H9 (cell line): ENCODE measurements around the gene TRIM17. TPM values are rescaled to one million over a fixed set of nuclear protein-coding genes. Genes with fewer than 3 reads are reported as not detected.

Experiments used
- DNase-seq: peaks from one replicate; pipeline ENCODE4 v3.0.0-alpha.2; 2017
- H2AFZ ChIP-seq: one replicate; pipeline ENCODE4 v1.6.1; 2013; ENCODE audit warnings: mild to moderate bottlenecking, low read length, control low read depth, moderate library complexity
- H2AK5ac ChIP-seq: 2 replicates; pipeline ENCODE4 v1.6.1; 2013; ENCODE audit warnings: low read length, control low read depth, mixed read lengths; ENCODE audit not compliant: insufficient read length
- H2BK120ac ChIP-seq: one replicate; pipeline ENCODE4 v1.6.1; 2013; ENCODE audit warnings: low read depth, mild to moderate bottlenecking, low read length, control low read depth, inconsistent platforms; ENCODE audit not compliant: poor library complexity, severe bottlenecking
- H2BK12ac ChIP-seq: 2 replicates; pipeline ENCODE4 v1.6.1; 2013; ENCODE audit warnings: low read length, control low read depth, mixed read lengths, low read depth; ENCODE audit not compliant: insufficient read length
- H2BK15ac ChIP-seq: 2 replicates; pipeline ENCODE4 v1.6.1; 2013; ENCODE audit warnings: low read depth, low read length, control low read depth
- H2BK20ac ChIP-seq: one replicate; pipeline ENCODE4 v1.6.1; 2013; ENCODE audit warnings: low read depth, mild to moderate bottlenecking, low read length, control low read depth, inconsistent platforms; ENCODE audit not compliant: poor library complexity, severe bottlenecking
- H2BK5ac ChIP-seq: 2 replicates; pipeline ENCODE4 v1.6.1; 2013; ENCODE audit warnings: low read length, control low read depth, mixed read lengths; ENCODE audit not compliant: insufficient read length
- H3K14ac ChIP-seq: 2 replicates; pipeline ENCODE4 v1.6.1; 2013; ENCODE audit warnings: low read length, control low read depth; ENCODE audit not compliant: insufficient read depth
- H3K18ac ChIP-seq: 2 replicates; pipeline ENCODE4 v1.6.1; 2013; ENCODE audit warnings: low read depth, mild to moderate bottlenecking, mixed read lengths, low read length, control low read depth; ENCODE audit not compliant: insufficient read length
- H3K23ac ChIP-seq: 2 replicates; pipeline ENCODE4 v1.6.1; 2013; ENCODE audit warnings: low read length, control low read depth, mixed read lengths, low read depth; ENCODE audit not compliant: insufficient read length
- H3K23me2 ChIP-seq: 2 replicates; pipeline ENCODE4 v1.6.1; 2013; ENCODE audit warnings: low read depth, mild to moderate bottlenecking, mixed read lengths, low read length, control low read depth; ENCODE audit not compliant: insufficient read length, poor library complexity, severe bottlenecking
- H3K27ac ChIP-seq: 2 replicates; pipeline ENCODE4 v1.5.1; 2013; ENCODE audit warnings: low read length, control low read depth, mixed read lengths, low read depth; ENCODE audit not compliant: insufficient read length
- H3K27me3 ChIP-seq: 2 replicates; pipeline ENCODE4 v1.6.1; 2013; ENCODE audit warnings: low read length, control low read depth, inconsistent platforms; ENCODE audit not compliant: insufficient read depth
- H3K4ac ChIP-seq: 2 replicates; pipeline ENCODE4 v1.6.1; 2013; ENCODE audit warnings: low read depth, mild to moderate bottlenecking, control low read depth, inconsistent platforms, low read length, moderate library complexity
- H3K4me1 ChIP-seq: 2 replicates; pipeline ENCODE4 v1.6.1; 2013; ENCODE audit warnings: low read length, control low read depth, inconsistent platforms; ENCODE audit not compliant: insufficient read depth
- H3K4me2 ChIP-seq: 2 replicates; pipeline ENCODE4 v1.6.1; 2013; ENCODE audit warnings: low read length, control low read depth, mixed read lengths; ENCODE audit not compliant: insufficient read length, insufficient read depth
- H3K56ac ChIP-seq: 2 replicates; pipeline ENCODE4 v1.6.1; 2013; ENCODE audit warnings: low read depth, mild to moderate bottlenecking, mixed read lengths, low read length, control low read depth; ENCODE audit not compliant: insufficient read length
- H3K79me1 ChIP-seq: 2 replicates; pipeline ENCODE4 v1.6.1; 2013; ENCODE audit warnings: low read depth, mild to moderate bottlenecking, moderate library complexity, low read length, control low read depth, inconsistent platforms; ENCODE audit not compliant: insufficient read depth, poor library complexity, severe bottlenecking
- H3K79me2 ChIP-seq: 2 replicates; pipeline ENCODE4 v1.6.1; 2013; ENCODE audit warnings: low read length, control low read depth, inconsistent platforms; ENCODE audit not compliant: insufficient read depth
- H3K9ac ChIP-seq: 2 replicates; pipeline ENCODE4 v1.6.1; 2013; ENCODE audit warnings: low read length, control low read depth, mixed read lengths; ENCODE audit not compliant: insufficient read length; ENCODE audit errors: extremely low read depth
- H3K9me3 ChIP-seq: one replicate; pipeline ENCODE4 v1.6.1; 2013; ENCODE audit warnings: low read depth, low read length, inconsistent platforms; ENCODE audit not compliant: control insufficient read depth
- H3T11ph ChIP-seq: one replicate; pipeline ENCODE4 v1.6.1; 2013; ENCODE audit warnings: mild to moderate bottlenecking, low read length, control low read depth, inconsistent platforms
- H4K20me1 ChIP-seq: one replicate; pipeline ENCODE4 v1.6.1; 2013; ENCODE audit not compliant: control insufficient read depth, insufficient read length, insufficient read depth
- H4K5ac ChIP-seq: 2 replicates; pipeline ENCODE4 v1.6.1; 2013; ENCODE audit warnings: low read depth, mild to moderate bottlenecking, mixed read lengths, low read length, control low read depth; ENCODE audit not compliant: insufficient read length
- H4K8ac ChIP-seq: replicated peaks from 2 replicates; pipeline ENCODE4 v1.6.1; 2013; ENCODE audit warnings: low read length, control low read depth, mixed read lengths, low read depth; ENCODE audit not compliant: insufficient read length
- H4K91ac ChIP-seq: 2 replicates; pipeline ENCODE4 v1.6.1; 2013; ENCODE audit warnings: low read depth, mild to moderate bottlenecking, moderate library complexity, mixed read lengths, low read length, control low read depth; ENCODE audit not compliant: insufficient read length
- H3K27ac Mint-ChIP-seq, 3 experiments: 2 replicates in 2 of 3; 3 replicates in 1 of 3; pipeline ENCODE4 v1.8.0; 2020 to 2021; ENCODE audit warnings: mixed read lengths in 3 of 3, mild to moderate bottlenecking in 1 of 3, moderate library complexity in 1 of 3
- H3K27me3 Mint-ChIP-seq: 2 replicates; pipeline ENCODE4 v1.8.0; 2021; ENCODE audit warnings: low read depth, mild to moderate bottlenecking, moderate library complexity, mixed read lengths
- H3K36me3 Mint-ChIP-seq, 3 experiments: 2 replicates in 2 of 3; 3 replicates in 1 of 3; pipeline ENCODE4 v1.8.0; 2020 to 2021; ENCODE audit warnings: low read depth in 3 of 3, mixed read lengths in 3 of 3; ENCODE audit not compliant: insufficient read depth in 1 of 3
- H3K4me1 Mint-ChIP-seq, 2 experiments: 2 replicates each; pipeline ENCODE4 v1.8.0; 2020; ENCODE audit warnings: mixed read lengths in 2 of 2
- H3K4me3 Mint-ChIP-seq, 2 experiments: 2 replicates in 1 of 2; 3 replicates in 1 of 2; pipeline ENCODE4 v1.8.0; 2020 to 2021; ENCODE audit warnings: mild to moderate bottlenecking in 2 of 2, mixed read lengths in 2 of 2, moderate library complexity in 1 of 2
- H3K9me3 Mint-ChIP-seq, 2 experiments: 2 replicates in 1 of 2; 3 replicates in 1 of 2; pipeline ENCODE4 v1.8.0; 2020; ENCODE audit warnings: mild to moderate bottlenecking in 2 of 2, mixed read lengths in 2 of 2, moderate library complexity in 1 of 2
- WGBS: extraction: QIAGEN DNeasy Blood & Tissue Kit; methylation state at CpG from one replicate; pipeline ENCODE4 v1.1.7; 2013; ENCODE audit warnings: missing lambda C conversion rate, low lambda C conversion rate, mixed read lengths; ENCODE audit not compliant: insufficient read length; ENCODE audit errors: extremely low coverage; 5-methylcytosine and 5-hydroxymethylcytosine counted together
- total RNA-seq: library from RNA; stranded (reverse); gene quantifications from 2 replicates; pipeline ENCODE4 v1.2.1, GENCODE V29; 2021
- TF ChIP-seq, protein P1 (sequence below): fragments of 200-600 bp; sonication (generic); conservative IDR thresholded peaks from 3 replicates; pipeline ENCODE4 v1.8.0; 2021; ENCODE audit warnings: antibody characterized with exemption, mild to moderate bottlenecking

TRIM17 gene
- total RNA-seq, 1 experiment from 2014 or later = 2.8 TPM

DNA sequence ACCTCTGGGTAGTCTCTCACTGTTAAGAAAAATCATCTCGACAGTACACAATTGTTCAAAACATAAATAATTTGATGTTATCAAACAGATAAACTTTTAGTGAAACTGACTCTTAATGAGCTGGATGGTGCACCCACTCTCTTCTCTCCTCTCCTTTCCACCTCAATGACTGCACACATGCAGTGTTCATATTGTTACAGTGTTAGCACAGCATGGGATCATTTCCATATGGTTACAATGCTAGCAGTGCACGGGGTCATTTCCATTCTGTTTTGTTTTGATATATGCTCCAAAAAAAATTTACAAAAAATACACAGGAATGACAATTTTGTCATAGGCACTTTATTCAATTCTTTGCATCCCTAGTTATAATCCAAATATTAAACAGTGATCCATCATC, 44.2 kb upstream of the TRIM17 start:
- TF ChIP-seq, protein P1, sequence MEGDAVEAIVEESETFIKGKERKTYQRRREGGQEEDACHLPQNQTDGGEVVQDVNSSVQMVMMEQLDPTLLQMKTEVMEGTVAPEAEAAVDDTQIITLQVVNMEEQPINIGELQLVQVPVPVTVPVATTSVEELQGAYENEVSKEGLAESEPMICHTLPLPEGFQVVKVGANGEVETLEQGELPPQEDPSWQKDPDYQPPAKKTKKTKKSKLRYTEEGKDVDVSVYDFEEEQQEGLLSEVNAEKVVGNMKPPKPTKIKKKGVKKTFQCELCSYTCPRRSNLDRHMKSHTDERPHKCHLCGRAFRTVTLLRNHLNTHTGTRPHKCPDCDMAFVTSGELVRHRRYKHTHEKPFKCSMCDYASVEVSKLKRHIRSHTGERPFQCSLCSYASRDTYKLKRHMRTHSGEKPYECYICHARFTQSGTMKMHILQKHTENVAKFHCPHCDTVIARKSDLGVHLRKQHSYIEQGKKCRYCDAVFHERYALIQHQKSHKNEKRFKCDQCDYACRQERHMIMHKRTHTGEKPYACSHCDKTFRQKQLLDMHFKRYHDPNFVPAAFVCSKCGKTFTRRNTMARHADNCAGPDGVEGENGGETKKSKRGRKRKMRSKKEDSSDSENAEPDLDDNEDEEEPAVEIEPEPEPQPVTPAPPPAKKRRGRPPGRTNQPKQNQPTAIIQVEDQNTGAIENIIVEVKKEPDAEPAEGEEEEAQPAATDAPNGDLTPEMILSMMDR = no peak
- peak overlapping the region in 1 of 2 experiments; percentile 47; a peak in 2 of 5 replicates for H3K4me3 Mint-ChIP-seq
- H3K23ac ChIP-seq = no peak overlapping the region

More for the DNA sequence above, 44.2 kb upstream of the TRIM17 start:
- no peak overlapping the region for H2BK5ac ChIP-seq
- peaks cover 34 to 45% of the 10 kb centered on the region in 2 experiments for H3K4me1 Mint-ChIP-seq
- H3K9ac ChIP-seq = no peak overlapping the region
- no peak overlapping the region for H2BK15ac ChIP-seq
- no peak overlapping the region for H3K4me2 ChIP-seq
- H2AFZ ChIP-seq = no peak overlapping the region
- no peak overlapping the region for H3K14ac ChIP-seq
- H3K79me2 ChIP-seq = no peaks in the 10 kb centered on the region
- H2BK12ac ChIP-seq = no peak overlapping the region
- no CpG with 5 or more reads among the region's 2 CpGs for WGBS
- H4K5ac ChIP-seq = no peak overlapping the region
- no peak overlapping the region for H2AK5ac ChIP-seq
- DNase-seq = no peak
- H4K20me1 ChIP-seq = no peaks in the 10 kb centered on the region
- H3K18ac ChIP-seq = no peak overlapping the region
- no peak overlapping the region for H3T11ph ChIP-seq
- H4K8ac ChIP-seq = no peak overlapping the region
- H3K4ac ChIP-seq = no peak overlapping the region
- peaks cover 67% of the 10 kb centered on the region for H3K27me3 Mint-ChIP-seq
- no peaks in the 10 kb centered on the region; a peak in 1 of 5 replicates for H3K9me3 Mint-ChIP-seq
- peaks cover 8% of the 10 kb centered on the region for H3K23me2 ChIP-seq
- no peak overlapping the region for H2BK120ac ChIP-seq
- no peaks in the 10 kb centered on the region for H3K9me3 ChIP-seq
- no peak overlapping the region for H3K27ac ChIP-seq
- H3K36me3 Mint-ChIP-seq = no peaks in the 10 kb centered on the region; a peak in 1 of 7 replicates
- H3K79me1 ChIP-seq = no peaks in the 10 kb centered on the region
- H3K4me1 ChIP-seq = no peaks in the 10 kb centered on the region
- H4K91ac ChIP-seq = no peak overlapping the region
- H3K56ac ChIP-seq = no peak overlapping the region
- H2BK20ac ChIP-seq = no peak overlapping the region
- H3K27ac Mint-ChIP-seq = no peak overlapping the region
- H3K27me3 ChIP-seq = peaks cover 11% of the 10 kb centered on the region; the same call in 1 of the 2 replicates
